Upper lobe of left lung (tissue), 4 donors: ENCODE data around the gene ARHGEF12.

Source experiments
- CTCF ChIP-seq, 6 experiments: fragments of 450-650 bp in 4 of 6; fragments of 200-600 bp in 2 of 6; sonication (generic) in 2 of 6; IDR thresholded peaks; one replicate each; pipeline ENCODE4 v1.5.1; 2016 to 2019; ENCODE audit warnings: antibody characterized with exemption in 6 of 6
- POLR2A ChIP-seq, 4 donors: fragments of 450-650 bp; IDR thresholded peaks; one replicate each; pipeline ENCODE4 v1.5.1; 2016 to 2017; ENCODE audit warnings: antibody characterized with exemption in 4 of 4, mild to moderate bottlenecking in 2 of 4
- POLR2AphosphoS5 ChIP-seq, 2 donors: sonication (generic); formaldehyde crosslinking; IDR thresholded peaks; one replicate each; pipeline ENCODE4 v1.5.1; 2017; ENCODE audit warnings: antibody characterized with exemption in 2 of 2

GRCh38 chr11:120413480-120413879 is 77.3 kb downstream of the ARHGEF12 start:
- TF ChIP-seq CTCF (IDR thresholded peaks at IDR 0.05) (no peak), POLR2AphosphoS5 (IDR thresholded peaks at IDR 0.05) (no peak), POLR2A (IDR thresholded peaks at IDR 0.05) (no peak)
